GM20000 (cell line): ENCODE results near the gene ACVR1B.

Experiments used
- DNase-seq: peaks from one replicate; pipeline ENCODE4 v3.0.0; 2012; ENCODE audit warnings: low spot score
- TF ChIP-seq, protein P1 (sequence below): IDR thresholded peaks from 2 replicates; pipeline ENCODE4 v1.5.1; 2012; ENCODE audit warnings: mild to moderate bottlenecking, control low read depth; ENCODE audit errors: extremely low read depth, missing control alignments

Gene ACVR1B

DNA sequence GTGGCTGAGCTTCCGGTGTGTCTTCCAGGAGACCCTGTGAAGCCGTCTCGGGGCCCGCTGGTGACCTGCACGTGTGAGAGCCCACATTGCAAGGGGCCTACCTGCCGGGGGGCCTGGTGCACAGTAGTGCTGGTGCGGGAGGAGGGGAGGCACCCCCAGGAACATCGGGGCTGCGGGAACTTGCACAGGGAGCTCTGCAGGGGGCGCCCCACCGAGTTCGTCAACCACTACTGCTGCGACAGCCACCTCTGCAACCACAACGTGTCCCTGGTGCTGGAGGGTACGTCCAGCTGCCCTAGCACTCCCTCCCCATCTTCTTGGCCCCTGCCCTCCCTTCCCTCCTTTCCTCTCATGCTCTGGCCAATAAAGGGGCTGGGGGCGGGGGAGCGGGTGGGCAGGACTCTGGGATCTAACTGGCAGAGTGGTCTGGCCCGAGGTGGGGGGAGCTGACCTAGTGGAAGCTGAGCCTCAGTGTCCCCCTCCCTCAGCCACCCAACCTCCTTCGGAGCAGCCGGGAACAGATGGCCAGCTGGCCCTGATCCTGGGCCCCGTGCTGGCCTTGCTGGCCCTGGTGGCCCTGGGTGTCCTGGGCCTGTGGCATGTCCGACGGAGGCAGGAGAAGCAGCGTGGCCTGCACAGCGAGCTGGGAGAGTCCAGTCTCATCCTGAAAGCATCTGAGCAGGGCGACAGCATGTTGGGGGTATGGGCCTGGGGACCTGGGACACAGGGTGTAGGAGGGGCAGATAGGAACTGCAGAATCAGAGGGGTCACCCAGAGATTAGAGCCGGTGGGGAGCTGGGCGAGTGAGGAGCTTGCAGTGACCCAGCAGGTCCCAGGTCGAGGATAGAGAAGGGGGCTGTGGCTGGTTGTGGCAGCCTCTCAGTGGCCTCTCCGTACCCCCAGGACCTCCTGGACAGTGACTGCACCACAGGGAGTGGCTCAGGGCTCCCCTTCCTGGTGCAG lies 38.1 kb upstream of the ACVR1B start:
- no peak for DNase-seq
- TF ChIP-seq, protein P1, sequence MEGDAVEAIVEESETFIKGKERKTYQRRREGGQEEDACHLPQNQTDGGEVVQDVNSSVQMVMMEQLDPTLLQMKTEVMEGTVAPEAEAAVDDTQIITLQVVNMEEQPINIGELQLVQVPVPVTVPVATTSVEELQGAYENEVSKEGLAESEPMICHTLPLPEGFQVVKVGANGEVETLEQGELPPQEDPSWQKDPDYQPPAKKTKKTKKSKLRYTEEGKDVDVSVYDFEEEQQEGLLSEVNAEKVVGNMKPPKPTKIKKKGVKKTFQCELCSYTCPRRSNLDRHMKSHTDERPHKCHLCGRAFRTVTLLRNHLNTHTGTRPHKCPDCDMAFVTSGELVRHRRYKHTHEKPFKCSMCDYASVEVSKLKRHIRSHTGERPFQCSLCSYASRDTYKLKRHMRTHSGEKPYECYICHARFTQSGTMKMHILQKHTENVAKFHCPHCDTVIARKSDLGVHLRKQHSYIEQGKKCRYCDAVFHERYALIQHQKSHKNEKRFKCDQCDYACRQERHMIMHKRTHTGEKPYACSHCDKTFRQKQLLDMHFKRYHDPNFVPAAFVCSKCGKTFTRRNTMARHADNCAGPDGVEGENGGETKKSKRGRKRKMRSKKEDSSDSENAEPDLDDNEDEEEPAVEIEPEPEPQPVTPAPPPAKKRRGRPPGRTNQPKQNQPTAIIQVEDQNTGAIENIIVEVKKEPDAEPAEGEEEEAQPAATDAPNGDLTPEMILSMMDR, result no peak

GRCh38 chr12:51914034-51914923 lies 37.2 kb upstream of the ACVR1B start:
- no peak for DNase-seq
- TF ChIP-seq, protein P1, result no peak

DNA sequence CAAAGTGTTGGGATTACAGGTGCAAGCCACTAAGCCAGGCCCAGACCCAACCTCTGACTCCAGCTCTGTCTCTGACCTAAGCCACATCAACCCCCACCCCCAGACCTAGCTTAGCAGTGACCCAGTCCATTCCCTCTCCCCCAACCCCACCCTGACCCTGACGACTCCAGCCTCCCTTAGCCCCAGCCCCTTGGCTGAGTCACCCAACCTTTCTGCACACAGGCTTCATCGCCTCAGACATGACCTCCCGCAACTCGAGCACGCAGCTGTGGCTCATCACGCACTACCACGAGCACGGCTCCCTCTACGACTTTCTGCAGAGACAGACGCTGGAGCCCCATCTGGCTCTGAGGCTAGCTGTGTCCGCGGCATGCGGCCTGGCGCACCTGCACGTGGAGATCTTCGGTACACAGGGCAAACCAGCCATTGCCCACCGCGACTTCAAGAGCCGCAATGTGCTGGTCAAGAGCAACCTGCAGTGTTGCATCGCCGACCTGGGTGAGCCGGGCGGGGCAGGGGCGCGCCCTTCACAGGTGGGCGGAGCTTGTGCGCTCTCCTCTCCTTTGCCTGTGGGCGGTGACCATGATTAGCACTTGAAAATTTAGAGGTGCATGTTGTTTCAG lies 36.4 kb upstream of the ACVR1B start:
- DNase-seq, result no peak
- TF ChIP-seq, protein P1, result no peak

DNA sequence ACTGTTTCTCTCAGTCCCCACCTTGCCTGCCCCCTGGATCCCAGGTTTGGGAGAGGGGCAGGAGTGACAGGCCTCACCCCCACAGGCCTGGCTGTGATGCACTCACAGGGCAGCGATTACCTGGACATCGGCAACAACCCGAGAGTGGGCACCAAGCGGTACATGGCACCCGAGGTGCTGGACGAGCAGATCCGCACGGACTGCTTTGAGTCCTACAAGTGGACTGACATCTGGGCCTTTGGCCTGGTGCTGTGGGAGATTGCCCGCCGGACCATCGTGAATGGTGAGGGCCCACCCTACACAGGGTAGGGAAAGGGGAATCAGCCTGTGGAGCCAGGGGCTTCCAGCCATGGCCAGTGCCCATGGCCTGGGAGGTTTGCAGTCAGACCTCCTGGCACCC lies 35.5 kb upstream of the ACVR1B start:
- DNase-seq, result no peak

DNA sequence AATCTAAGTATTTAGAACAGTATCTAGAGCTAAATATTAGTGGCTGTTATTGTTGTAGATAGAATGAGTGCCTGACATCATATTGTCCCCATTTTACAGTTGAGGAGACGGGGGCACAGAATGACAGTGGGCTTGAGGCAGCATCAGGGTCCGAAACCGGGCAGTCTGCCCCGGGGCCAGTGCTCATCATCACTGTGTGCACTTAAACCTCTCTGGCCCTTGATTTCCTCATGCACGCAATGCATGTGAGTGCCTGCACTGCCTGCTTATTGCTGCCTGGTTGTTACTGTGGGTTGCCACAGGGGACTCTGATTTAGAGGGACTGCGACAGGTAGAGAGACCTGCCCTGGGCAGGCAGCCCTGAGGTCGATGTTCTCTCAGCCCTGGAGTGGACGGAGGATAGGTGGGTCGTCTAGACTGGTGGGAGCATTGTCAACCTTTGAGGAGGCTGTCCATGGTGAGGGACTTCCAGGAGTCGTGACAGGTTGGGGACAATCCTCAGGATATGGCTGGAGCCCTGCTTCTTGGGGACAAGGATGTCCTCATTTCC lies 34.4 kb upstream of the ACVR1B start:
- no peak for DNase-seq
- TF ChIP-seq, protein P1, result no peak

More for the DNA sequence above, 35.5 kb upstream of the ACVR1B start:
- TF ChIP-seq, protein P1, result no peak

- TF ChIP-seq, protein P1, result no peak
- DNase-seq, result no peak
Measured at GRCh38 chr12:51917746-51918453, 33.6 kb upstream of the ACVR1B start.
